Calu3 (cell line): ENCODE measurements around the gene C1orf198. TPM values are rescaled to one million over a fixed set of nuclear protein-coding genes. Genes with fewer than 3 reads are reported as not detected.

Experiments
- BruUV-seq: library from RNA; stranded (reverse); fragments of 400-500 nt; replicated peaks from 2 replicates; lab custom pipeline; 2021; lab: Mats Ljungman, UMichigan
- CTCF ChIA-PET: fragments of 300-600 bp; sonication (Branson Sonifier 250); formaldehyde crosslinking; loops from one replicate; lab custom pipeline; 2022; ENCODE audit warnings: antibody characterized with exemption; lab: Charles Lee
- DNase-seq: peaks from one replicate; pipeline ENCODE4 v3.0.0; 2022
- H3K27ac Mint-ChIP-seq: one replicate; pipeline ENCODE4 v1.8.0; 2022; ENCODE audit warnings: mixed read lengths; ENCODE audit not compliant: unreplicated experiment
- H3K27me3 Mint-ChIP-seq: one replicate; pipeline ENCODE4 v1.8.0; 2022; ENCODE audit warnings: mixed read lengths; ENCODE audit not compliant: unreplicated experiment
- H3K36me3 Mint-ChIP-seq: one replicate; pipeline ENCODE4 v1.8.0; 2022; ENCODE audit warnings: mild to moderate bottlenecking, moderate library complexity, mixed read lengths; ENCODE audit not compliant: insufficient read depth, unreplicated experiment
- H3K4me1 Mint-ChIP-seq: one replicate; pipeline ENCODE4 v1.8.0; 2022; ENCODE audit warnings: mild to moderate bottlenecking, low read depth, mixed read lengths; ENCODE audit not compliant: unreplicated experiment
- H3K4me3 Mint-ChIP-seq: one replicate; pipeline ENCODE4 v1.8.0; 2022; ENCODE audit warnings: mild to moderate bottlenecking, low read depth, moderate library complexity, mixed read lengths; ENCODE audit not compliant: unreplicated experiment
- H3K9me3 Mint-ChIP-seq: one replicate; pipeline ENCODE4 v1.8.0; 2022; ENCODE audit warnings: low read depth, mixed read lengths; ENCODE audit not compliant: unreplicated experiment
- CTCF ChIP-seq: fragments of 200-600 bp; IDR thresholded peaks from one replicate; pipeline ENCODE4 v1.8.0; 2022; ENCODE audit warnings: antibody characterized with exemption; ENCODE audit not compliant: unreplicated experiment
- intact Hi-C: fragments of 100-400 bp; cut with micrococcal nuclease; formaldehyde crosslinking; loops from one replicate; pipeline ENCODE4 v1.10.0; 2022; ENCODE audit not compliant: unreplicated experiment
- total RNA-seq: library from RNA; stranded (reverse); gene quantifications from 2 replicates; pipeline ENCODE4 v1.2.3, GENCODE V29; 2022

The C1orf198 gene
- total RNA-seq, 1 experiment from 2014 or later, result 80.4 TPM

GRCh38 chr1:230907472-230908205 is 39.3 kb upstream of the C1orf198 start:
- intact Hi-C loops, result no loop called here
- CTCF ChIA-PET, result interaction anchor here (1.2 kb wide), 1 partner anchor 10 kb away, joined by 3 read pairs; no protein-coding TSS in a partner anchor
- Mint-ChIP-seq H3K27ac (no peak overlapping the region), H3K36me3 (peaks cover 5% of the 10 kb centered on the region), H3K4me1 (no peaks in the 10 kb centered on the region), H3K4me3 (no peak overlapping the region), H3K9me3 (no peaks in the 10 kb centered on the region), H3K27me3 (no peaks in the 10 kb centered on the region)
- TF ChIP-seq CTCF, result no peak
- no TSS peak for BruUV-seq
- DNase-seq, result no peak

- CTCF ChIA-PET, result no interaction called here
- no TSS peak for BruUV-seq
- intact Hi-C loops, result no loop called here
- Mint-ChIP-seq H3K4me1 (no peaks in the 10 kb centered on the region), H3K4me3 (no peak overlapping the region), H3K27ac (no peak overlapping the region), H3K9me3 (no peaks in the 10 kb centered on the region), H3K36me3 (peaks cover 5% of the 10 kb centered on the region), H3K27me3 (no peaks in the 10 kb centered on the region)
- TF ChIP-seq CTCF, result no peak
- DNase-seq, result no peak
These were observed 37.9 kb upstream of the C1orf198 start for GRCh38 chr1:230906226-230906625.

GRCh38 chr1:230905733-230906132 is 37.4 kb upstream of the C1orf198 start:
- H3K4me3 Mint-ChIP-seq, result no peak overlapping the region
- TF ChIP-seq CTCF, result no peak
- H3K4me1 Mint-ChIP-seq, result no peaks in the 10 kb centered on the region
- H3K9me3 Mint-ChIP-seq, result no peaks in the 10 kb centered on the region
- intact Hi-C loops, result no loop called here
- H3K27ac Mint-ChIP-seq, result no peak overlapping the region
- no TSS peak for BruUV-seq
- no peaks in the 10 kb centered on the region for H3K27me3 Mint-ChIP-seq
- CTCF ChIA-PET, result no interaction called here
- DNase-seq, result no peak
- peaks cover under 1% of the 10 kb centered on the region for H3K36me3 Mint-ChIP-seq

- BruUV-seq, result no TSS peak
- Mint-ChIP-seq H3K27me3 (no peaks in the 10 kb centered on the region), H3K36me3 (no peaks in the 10 kb centered on the region), H3K27ac (no peak overlapping the region), H3K4me3 (no peak overlapping the region), H3K9me3 (no peaks in the 10 kb centered on the region), H3K4me1 (no peaks in the 10 kb centered on the region)
- CTCF ChIA-PET, result interaction anchor here (1.2 kb wide), 1 partner anchor 9 kb away, joined by 3 read pairs; no protein-coding TSS in a partner anchor
- no peak for DNase-seq
- intact Hi-C loops, result no loop called here
- TF ChIP-seq CTCF, result no peak
These were observed 34.1 kb upstream of the C1orf198 start for GRCh38 chr1:230902349-230902923.
